ENCODE data around the gene RPUSD3.

GRCh38 chr3:9791127-9791526, 52.7 kb downstream of the RPUSD3 start:
- TF ChIP-seq, protein P1, sequence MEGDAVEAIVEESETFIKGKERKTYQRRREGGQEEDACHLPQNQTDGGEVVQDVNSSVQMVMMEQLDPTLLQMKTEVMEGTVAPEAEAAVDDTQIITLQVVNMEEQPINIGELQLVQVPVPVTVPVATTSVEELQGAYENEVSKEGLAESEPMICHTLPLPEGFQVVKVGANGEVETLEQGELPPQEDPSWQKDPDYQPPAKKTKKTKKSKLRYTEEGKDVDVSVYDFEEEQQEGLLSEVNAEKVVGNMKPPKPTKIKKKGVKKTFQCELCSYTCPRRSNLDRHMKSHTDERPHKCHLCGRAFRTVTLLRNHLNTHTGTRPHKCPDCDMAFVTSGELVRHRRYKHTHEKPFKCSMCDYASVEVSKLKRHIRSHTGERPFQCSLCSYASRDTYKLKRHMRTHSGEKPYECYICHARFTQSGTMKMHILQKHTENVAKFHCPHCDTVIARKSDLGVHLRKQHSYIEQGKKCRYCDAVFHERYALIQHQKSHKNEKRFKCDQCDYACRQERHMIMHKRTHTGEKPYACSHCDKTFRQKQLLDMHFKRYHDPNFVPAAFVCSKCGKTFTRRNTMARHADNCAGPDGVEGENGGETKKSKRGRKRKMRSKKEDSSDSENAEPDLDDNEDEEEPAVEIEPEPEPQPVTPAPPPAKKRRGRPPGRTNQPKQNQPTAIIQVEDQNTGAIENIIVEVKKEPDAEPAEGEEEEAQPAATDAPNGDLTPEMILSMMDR (conservative IDR thresholded peaks at IDR 0.05; ENCODE audit: low read depth, low read length), result no peak
- TF ChIP-seq EZH2phosphoT487 (IDR thresholded peaks at IDR 0.05; ENCODE audit: borderline replicate concordance, low read length) (no peak), EZH2 (IDR thresholded peaks at IDR 0.05; ENCODE audit: low read length, unreplicated experiment) (no peak)

All from PC-3 (cell line).